K562 (cell line): Measurements from ENCODE around the gene SLC38A7. TPM values are rescaled to one million over a fixed set of nuclear protein-coding genes. Genes with fewer than 3 reads are reported as not detected.
A peak's percentile ranks its signal among the peaks of the same experiment; 100 is the strongest.

Experiments used
- CHCHD3 ChIP-seq: fragments of 250-450 bp; sonication (Bioruptor Pico); IDR thresholded peaks from 2 replicates; pipeline ENCODE4 v2.1.2; 2022; ENCODE audit warnings: mild to moderate bottlenecking
- MBD2 ChIP-seq: sonication (generic); IDR thresholded peaks from 2 replicates; pipeline ENCODE4 v1.6.1; 2016; ENCODE audit warnings: low read depth, borderline replicate concordance
- NFIC ChIP-seq: fragments of 450-650 bp; IDR thresholded peaks from 2 replicates; pipeline ENCODE4 v1.6.1; 2017; ENCODE audit warnings: mild to moderate bottlenecking, inconsistent platforms
- POLR2G ChIP-seq: fragments of 200-400 bp; formaldehyde crosslinking; IDR thresholded peaks from 2 replicates; pipeline ENCODE4 v1.6.1; 2017; ENCODE audit warnings: low read depth, mild to moderate bottlenecking, antibody characterized with exemption, low read length, moderate library complexity
- PRPF4 ChIP-seq: fragments of 200-400 bp; formaldehyde crosslinking; IDR thresholded peaks from one replicate; pipeline ENCODE4 v1.6.1; 2017; ENCODE audit warnings: low read length, low read depth, mild to moderate bottlenecking; ENCODE audit not compliant: insufficient read depth, poor library complexity, severe bottlenecking
- RBM17 ChIP-seq: fragments of 200-400 bp; formaldehyde crosslinking; IDR thresholded peaks from 2 replicates; pipeline ENCODE4 v1.6.1; 2017; ENCODE audit warnings: low read depth, mild to moderate bottlenecking, low read length, borderline replicate concordance
- ZBTB1 ChIP-seq: sonication (generic); formaldehyde crosslinking; IDR thresholded peaks from 2 replicates; pipeline ENCODE4 v1.8.1; 2023; ENCODE audit warnings: missing genetic modification reagents, low read depth, mild to moderate bottlenecking, borderline replicate concordance
- ZNF253 ChIP-seq: fragments of 250-450 bp; sonication (Bioruptor Pico); conservative IDR thresholded peaks from 2 replicates; pipeline ENCODE4 v1.6.1; 2021; ENCODE audit warnings: mild to moderate bottlenecking
- polyA plus RNA-seq, 8 experiments: library from polyadenylated mRNA; depleted of rRNA in 4 of 8; stranded (reverse) in 5 of 8; unstranded in 3 of 8; fragments of >200 nt; fragmentation: Nextera tagmentation in 2 of 8; fragmentation: Illumina TruSeq in 1 of 8; extraction: Ambion mirVana in 2 of 8; extraction: Trizol in 1 of 8; gene quantifications; 2 replicates each; pipeline versions ENCODE4 v1.2.1 to v1.2.3, GENCODE V29; 2011 to 2014; ENCODE audit warnings: inconsistent platforms in 1 of 8, missing spikeins in 1 of 8
- total RNA-seq, 7 experiments: library from RNA; depleted of rRNA in 6 of 7; stranded (reverse); fragments of >200 nt in 6 of 7; fragmentation: Illumina TruSeq in 2 of 7; extraction: Trizol in 2 of 7; gene quantifications; 2 replicates each; pipeline versions ENCODE4 v1.2.1 to v1.2.3, GENCODE V29; 2011 to 2021; ENCODE audit warnings: low replicate concordance in 1 of 7
- TF ChIP-seq, protein P1 (sequence below): sonication (generic); formaldehyde crosslinking; IDR thresholded peaks from 2 replicates; pipeline ENCODE4 v1.8.1; 2023; ENCODE audit warnings: mild to moderate bottlenecking, missing genetic modification reagents
- TF ChIP-seq, protein P2 (sequence below): fragments of 150-350 bp; IDR thresholded peaks from 2 replicates; pipeline ENCODE4 v1.6.1; 2014; ENCODE audit warnings: low read depth, mild to moderate bottlenecking, low read length, borderline replicate concordance
- TF ChIP-seq, protein P3 (sequence below): IDR thresholded peaks from 3 replicates; pipeline ENCODE4 v1.6.1; 2011; ENCODE audit warnings: borderline replicate concordance, mild to moderate bottlenecking, moderate library complexity; ENCODE audit not compliant: insufficient read length; ENCODE audit errors: extremely low read depth
- TF ChIP-seq, protein P4 (sequence below): fragments of 450-650 bp; IDR thresholded peaks from 2 replicates; pipeline ENCODE4 v1.6.1; 2018; ENCODE audit not compliant: partially characterized antibody

Gene SLC38A7
- total and polyA plus RNA-seq, 9 of the 15 experiments (the other 6 are each of a cell fraction or from before 2014, with no cell fraction given) = 2.7 to 12.2 (median 6.5) TPM

DNA sequence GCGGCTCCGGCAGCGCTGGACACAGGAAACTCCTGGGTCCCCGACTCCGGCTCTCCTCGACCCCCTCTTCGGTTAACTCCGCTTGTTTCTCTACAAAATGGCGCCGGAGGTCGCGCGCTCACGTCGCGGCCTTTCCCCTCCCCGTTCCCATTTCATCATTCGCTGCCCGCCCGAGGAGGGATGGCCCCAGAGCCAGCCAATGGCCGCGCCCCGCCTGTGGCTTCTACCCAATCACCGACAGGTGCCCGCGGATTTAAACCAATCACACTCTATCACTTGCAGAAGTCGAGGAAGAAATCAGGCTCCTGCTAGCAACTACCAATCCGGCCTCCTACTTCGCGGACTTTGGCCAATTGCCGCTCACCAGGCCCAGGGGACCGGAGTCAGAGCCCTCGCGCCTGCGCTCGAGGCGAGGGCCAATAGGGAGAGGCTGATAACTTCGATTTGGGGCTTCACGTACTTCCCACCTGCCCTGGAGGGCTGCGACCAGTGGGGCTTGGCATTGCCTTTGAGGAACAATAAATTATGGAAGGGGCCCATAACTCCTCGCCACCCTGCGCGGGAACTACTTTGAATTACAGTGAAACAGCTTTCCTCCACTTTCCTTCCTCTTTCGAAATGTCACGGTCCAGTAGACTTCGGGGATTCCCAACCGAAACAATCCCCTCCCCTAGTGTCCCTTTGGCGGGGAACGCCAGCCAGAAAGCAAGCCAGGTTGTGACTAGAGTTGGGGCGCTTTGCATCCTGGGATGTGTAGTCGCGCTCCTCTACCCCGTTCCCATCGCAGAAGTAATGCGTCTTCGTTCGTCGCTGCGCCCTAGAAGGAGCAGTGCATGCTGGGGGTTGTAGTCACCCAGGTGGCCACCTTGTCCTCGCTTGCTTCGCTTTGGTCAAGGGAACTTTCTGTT, 54.6 kb downstream of the SLC38A7 start, which contains the start of gene CNOT1 (continued):
- TF ChIP-seq, protein P1, sequence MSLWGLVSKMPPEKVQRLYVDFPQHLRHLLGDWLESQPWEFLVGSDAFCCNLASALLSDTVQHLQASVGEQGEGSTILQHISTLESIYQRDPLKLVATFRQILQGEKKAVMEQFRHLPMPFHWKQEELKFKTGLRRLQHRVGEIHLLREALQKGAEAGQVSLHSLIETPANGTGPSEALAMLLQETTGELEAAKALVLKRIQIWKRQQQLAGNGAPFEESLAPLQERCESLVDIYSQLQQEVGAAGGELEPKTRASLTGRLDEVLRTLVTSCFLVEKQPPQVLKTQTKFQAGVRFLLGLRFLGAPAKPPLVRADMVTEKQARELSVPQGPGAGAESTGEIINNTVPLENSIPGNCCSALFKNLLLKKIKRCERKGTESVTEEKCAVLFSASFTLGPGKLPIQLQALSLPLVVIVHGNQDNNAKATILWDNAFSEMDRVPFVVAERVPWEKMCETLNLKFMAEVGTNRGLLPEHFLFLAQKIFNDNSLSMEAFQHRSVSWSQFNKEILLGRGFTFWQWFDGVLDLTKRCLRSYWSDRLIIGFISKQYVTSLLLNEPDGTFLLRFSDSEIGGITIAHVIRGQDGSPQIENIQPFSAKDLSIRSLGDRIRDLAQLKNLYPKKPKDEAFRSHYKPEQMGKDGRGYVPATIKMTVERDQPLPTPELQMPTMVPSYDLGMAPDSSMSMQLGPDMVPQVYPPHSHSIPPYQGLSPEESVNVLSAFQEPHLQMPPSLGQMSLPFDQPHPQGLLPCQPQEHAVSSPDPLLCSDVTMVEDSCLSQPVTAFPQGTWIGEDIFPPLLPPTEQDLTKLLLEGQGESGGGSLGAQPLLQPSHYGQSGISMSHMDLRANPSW (CRISPR knock-in tag) = no peak; the same call in 1 of the 2 replicates
- peak; percentile 47; the same call in 1 of the 2 replicates for TF ChIP-seq NFIC
- TF ChIP-seq ZNF253 = no peak
- TF ChIP-seq, protein P2, sequence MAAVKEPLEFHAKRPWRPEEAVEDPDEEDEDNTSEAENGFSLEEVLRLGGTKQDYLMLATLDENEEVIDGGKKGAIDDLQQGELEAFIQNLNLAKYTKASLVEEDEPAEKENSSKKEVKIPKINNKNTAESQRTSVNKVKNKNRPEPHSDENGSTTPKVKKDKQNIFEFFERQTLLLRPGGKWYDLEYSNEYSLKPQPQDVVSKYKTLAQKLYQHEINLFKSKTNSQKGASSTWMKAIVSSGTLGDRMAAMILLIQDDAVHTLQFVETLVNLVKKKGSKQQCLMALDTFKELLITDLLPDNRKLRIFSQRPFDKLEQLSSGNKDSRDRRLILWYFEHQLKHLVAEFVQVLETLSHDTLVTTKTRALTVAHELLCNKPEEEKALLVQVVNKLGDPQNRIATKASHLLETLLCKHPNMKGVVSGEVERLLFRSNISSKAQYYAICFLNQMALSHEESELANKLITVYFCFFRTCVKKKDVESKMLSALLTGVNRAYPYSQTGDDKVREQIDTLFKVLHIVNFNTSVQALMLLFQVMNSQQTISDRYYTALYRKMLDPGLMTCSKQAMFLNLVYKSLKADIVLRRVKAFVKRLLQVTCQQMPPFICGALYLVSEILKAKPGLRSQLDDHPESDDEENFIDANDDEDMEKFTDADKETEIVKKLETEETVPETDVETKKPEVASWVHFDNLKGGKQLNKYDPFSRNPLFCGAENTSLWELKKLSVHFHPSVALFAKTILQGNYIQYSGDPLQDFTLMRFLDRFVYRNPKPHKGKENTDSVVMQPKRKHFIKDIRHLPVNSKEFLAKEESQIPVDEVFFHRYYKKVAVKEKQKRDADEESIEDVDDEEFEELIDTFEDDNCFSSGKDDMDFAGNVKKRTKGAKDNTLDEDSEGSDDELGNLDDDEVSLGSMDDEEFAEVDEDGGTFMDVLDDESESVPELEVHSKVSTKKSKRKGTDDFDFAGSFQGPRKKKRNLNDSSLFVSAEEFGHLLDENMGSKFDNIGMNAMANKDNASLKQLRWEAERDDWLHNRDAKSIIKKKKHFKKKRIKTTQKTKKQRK = peak; percentile 73; the same call in 1 of the 2 replicates
- TF ChIP-seq CHCHD3 (CRISPR knock-in tag) = no peak
- no peak for TF ChIP-seq ZBTB1 (CRISPR knock-in tag)
- TF ChIP-seq POLR2G = peak; percentile 96
- TF ChIP-seq, protein P3, sequence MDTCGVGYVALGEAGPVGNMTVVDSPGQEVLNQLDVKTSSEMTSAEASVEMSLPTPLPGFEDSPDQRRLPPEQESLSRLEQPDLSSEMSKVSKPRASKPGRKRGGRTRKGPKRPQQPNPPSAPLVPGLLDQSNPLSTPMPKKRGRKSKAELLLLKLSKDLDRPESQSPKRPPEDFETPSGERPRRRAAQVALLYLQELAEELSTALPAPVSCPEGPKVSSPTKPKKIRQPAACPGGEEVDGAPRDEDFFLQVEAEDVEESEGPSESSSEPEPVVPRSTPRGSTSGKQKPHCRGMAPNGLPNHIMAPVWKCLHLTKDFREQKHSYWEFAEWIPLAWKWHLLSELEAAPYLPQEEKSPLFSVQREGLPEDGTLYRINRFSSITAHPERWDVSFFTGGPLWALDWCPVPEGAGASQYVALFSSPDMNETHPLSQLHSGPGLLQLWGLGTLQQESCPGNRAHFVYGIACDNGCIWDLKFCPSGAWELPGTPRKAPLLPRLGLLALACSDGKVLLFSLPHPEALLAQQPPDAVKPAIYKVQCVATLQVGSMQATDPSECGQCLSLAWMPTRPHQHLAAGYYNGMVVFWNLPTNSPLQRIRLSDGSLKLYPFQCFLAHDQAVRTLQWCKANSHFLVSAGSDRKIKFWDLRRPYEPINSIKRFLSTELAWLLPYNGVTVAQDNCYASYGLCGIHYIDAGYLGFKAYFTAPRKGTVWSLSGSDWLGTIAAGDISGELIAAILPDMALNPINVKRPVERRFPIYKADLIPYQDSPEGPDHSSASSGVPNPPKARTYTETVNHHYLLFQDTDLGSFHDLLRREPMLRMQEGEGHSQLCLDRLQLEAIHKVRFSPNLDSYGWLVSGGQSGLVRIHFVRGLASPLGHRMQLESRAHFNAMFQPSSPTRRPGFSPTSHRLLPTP = no peak
- TF ChIP-seq MBD2 = peak; percentile 100
- no peak for TF ChIP-seq RBM17
- TF ChIP-seq, protein P4, sequence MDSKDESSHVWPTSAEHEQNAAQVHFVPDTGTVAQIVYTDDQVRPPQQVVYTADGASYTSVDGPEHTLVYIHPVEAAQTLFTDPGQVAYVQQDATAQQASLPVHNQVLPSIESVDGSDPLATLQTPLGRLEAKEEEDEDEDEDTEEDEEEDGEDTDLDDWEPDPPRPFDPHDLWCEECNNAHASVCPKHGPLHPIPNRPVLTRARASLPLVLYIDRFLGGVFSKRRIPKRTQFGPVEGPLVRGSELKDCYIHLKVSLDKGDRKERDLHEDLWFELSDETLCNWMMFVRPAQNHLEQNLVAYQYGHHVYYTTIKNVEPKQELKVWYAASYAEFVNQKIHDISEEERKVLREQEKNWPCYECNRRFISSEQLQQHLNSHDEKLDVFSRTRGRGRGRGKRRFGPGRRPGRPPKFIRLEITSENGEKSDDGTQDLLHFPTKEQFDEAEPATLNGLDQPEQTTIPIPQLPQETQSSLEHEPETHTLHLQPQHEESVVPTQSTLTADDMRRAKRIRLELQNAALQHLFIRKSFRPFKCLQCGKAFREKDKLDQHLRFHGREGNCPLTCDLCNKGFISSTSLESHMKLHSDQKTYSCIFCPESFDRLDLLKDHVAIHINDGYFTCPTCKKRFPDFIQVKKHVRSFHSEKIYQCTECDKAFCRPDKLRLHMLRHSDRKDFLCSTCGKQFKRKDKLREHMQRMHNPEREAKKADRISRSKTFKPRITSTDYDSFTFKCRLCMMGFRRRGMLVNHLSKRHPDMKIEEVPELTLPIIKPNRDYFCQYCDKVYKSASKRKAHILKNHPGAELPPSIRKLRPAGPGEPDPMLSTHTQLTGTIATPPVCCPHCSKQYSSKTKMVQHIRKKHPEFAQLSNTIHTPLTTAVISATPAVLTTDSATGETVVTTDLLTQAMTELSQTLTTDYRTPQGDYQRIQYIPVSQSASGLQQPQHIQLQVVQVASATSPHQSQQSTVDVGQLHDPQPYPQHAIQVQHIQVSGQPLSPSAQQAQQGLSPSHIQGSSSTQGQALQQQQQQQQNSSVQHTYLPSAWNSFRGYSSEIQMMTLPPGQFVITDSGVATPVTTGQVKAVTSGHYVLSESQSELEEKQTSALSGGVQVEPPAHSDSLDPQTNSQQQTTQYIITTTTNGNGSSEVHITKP = no peak
- no peak for TF ChIP-seq PRPF4
